OCI-M1 (cell line): ENCODE measurements around the gene SF3B4.
"Not testable (repeated sequence)": the region's sequence is repeated elsewhere in the genome, so short reads cannot be mapped to it uniquely, and the experiment has no call there.

Experiments used
- DNase-seq: peaks from one replicate; lab custom pipeline; 2025; lab: John Stamatoyannopoulos, UW

The SF3B4 gene, protein sequence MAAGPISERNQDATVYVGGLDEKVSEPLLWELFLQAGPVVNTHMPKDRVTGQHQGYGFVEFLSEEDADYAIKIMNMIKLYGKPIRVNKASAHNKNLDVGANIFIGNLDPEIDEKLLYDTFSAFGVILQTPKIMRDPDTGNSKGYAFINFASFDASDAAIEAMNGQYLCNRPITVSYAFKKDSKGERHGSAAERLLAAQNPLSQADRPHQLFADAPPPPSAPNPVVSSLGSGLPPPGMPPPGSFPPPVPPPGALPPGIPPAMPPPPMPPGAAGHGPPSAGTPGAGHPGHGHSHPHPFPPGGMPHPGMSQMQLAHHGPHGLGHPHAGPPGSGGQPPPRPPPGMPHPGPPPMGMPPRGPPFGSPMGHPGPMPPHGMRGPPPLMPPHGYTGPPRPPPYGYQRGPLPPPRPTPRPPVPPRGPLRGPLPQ

DNA sequence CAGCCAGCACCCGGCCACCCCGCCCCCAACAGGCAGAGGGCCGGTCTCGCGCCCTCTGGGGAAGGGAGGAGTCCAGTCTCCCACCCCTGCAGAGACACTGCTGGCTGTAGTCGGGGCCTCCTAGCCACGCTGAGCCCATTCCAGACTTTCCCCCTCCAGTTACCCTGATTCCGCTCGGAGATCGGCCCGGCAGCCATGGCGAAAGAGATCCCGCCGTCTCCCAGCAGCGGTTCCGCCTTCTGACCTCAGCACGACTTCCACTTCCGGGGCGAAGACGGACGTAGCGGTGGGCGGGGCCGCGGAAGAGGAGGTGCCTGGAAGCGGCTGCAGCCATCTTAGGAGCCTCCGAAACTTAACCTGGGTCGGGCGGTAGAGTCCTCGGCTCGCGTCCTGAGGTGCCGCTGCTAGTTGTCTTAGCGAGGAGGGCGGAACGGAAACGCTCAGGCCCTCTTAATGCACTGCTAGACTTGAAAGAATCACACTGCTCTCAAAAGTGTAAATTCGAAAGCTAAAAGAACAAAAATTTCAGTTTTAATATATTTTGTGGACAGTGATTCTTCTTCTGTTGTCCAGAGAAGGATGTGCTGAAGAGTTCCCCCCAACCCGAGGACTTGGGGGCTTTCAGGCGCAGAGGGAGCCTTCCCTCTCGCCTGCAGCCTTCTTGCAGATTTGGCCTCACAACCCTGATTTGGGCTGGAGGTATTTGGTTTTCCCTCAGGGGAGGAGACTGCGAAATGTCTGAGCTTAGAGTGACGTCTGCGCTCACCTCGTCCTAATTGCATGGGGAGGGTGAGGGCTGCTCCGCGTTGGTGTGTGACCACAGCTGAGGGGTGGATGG, at the start of gene SF3B4:
Gene SF3B4 (minus strand): TSS at position 241 of the 838 bp plus-strand sequence. CDS start 44 bp downstream, at position 197.
- peak; percentile 97 for DNase-seq

DNA sequence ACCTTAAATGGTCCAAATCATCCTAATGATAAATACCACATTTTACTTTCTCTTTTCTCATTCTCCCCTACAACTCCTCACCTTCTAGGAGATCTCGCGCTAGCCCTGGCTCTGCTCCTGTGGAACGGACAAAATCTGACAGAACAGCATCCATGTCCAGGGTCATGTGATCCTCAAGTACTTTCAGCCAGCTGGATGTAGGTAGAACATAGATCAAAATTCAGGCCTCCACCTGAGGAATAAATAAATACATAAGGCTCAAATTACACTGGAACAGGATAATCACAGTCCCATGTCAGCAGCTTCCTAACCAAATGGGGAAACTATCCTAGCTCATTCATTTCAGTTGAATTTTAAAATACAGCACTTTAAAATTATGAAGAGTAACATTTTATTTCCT, 49.7 kb upstream of the SF3B4 start:
- no peak for DNase-seq

DNA sequence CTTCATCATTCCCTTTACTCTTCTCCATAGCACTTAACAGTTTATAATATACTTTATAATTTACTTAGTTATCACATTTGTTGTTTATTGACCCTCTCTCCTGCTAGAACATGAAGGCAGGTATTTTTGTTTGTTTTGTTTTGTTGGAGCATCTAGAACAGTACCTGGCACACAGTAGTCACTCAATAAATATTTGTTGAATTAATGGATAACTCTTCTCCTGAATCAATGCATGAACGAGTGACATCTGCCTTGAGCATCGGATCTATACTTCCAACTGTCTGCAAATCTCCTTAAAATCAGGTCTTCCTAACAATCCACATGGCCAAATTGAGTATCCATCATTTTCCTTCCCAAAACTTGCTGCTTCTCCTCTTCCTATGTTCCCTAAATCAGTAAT, 44.9 kb upstream of the SF3B4 start:
- DNase-seq = no peak

DNA sequence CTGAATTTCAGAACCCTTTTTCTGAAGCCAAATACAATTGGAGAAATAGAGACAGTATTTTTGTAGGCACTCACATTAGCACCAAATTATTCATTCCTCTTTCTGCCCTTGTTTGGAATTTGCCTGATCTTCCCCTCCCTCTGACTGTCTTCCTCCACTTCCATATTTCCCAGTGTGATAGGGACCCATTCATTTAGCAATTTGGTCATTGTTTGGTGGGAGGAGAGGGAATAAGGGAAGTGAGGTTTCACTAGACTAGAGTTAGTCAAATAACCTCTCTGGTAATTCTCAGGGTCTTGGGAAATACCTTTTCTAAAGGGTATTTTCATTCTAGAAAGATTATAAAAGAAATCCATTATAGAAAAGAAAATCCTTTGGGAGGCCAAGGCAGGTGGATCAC, 40.0 kb upstream of the SF3B4 start:
- DNase-seq = no peak

DNA sequence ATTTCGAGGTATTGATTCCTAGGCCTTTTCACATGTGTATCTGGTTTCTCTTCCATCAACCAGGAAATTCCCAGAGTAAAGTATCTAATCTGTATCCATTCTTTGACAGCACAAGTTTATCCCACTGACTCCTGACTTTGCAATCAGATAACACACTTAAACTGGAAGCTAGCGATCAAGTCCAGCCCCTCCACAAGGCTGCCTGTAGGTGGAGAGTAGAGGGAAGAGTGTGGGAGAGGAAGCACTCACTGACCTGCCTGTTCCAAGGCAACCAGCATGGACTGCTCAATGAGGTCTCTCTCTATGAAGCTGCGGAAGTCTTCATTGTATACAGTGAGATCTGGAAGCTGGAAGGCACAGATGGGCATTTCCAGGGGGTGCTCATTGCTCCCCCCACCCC, 39.4 kb upstream of the SF3B4 start:
- DNase-seq = no peak

DNA sequence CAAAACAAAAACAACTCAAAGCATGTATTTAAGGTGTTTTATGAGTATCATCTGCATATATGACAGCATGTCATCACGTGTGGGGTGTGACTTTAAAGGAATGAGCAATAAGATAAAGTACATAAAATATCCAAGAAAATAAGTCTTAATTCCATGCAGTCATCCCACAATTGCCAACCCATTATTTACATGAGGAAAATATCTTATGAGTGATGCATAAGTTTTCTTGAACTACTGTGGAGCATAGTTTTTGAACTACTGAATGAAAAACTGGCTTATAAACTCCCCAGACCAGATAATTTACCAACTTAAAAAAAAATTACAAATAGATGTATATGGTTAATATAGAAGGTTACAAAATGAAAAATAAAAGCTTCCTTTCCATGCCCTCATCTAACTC, 38.8 kb upstream of the SF3B4 start:
- no peak for DNase-seq

DNA sequence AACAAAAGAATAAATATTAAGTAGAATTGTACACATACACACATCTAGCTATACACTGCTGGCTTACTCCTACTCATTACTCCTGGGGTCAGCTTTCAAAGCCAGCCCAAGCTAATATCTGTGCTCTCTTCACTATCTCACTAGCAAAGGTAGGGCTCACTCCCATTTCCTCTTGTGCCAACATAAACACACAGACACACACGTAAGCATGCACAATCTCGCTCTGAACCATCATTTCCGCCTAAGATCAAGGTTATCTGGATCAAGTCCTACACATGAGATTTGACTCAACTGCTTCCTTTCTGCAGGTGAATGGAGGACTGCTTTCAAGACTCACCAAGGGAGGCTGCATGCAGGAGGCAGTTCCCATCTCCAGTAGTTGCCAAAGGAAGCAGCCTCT, 37.8 kb upstream of the SF3B4 start:
- no peak for DNase-seq

DNA sequence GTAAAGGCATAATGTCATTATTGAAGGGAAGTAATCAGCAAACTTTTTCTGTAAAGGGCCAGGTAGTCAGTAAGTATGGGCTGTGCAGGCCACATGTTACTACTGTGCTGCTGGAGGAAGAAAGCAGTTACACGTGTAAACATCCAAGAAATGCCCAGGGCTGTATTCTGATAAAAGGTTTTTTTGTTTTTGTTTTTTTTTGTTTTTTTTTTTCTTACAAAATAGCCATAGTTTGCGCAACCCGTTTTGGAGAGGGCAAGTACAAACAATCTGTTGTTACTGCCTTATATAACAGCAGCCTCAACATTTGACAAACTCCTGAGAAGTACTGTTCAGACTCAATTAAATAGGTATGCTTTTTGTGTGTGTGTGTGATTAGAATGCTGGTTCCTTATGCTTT, 35.8 kb upstream of the SF3B4 start:
- DNase-seq = no peak

DNA sequence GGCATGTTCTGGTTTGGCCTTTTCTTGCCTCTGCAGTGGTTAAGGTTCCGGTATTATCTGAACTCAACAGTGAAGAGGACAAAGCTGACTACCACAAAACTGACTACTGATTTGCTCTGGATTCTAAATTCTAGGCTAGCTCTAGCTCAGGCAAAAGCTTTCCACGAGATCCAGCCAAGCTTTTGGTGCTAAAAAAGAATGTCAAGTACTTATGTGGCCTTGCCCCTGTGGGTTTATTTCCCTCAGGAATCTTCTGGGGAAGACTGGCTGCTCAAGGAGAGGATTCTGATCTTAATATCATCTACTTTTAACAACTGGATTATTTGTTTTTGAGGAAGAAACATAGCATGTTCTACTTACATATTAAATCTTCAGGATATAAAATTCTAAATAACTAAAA, 35.1 kb upstream of the SF3B4 start:
- DNase-seq = no peak

DNA sequence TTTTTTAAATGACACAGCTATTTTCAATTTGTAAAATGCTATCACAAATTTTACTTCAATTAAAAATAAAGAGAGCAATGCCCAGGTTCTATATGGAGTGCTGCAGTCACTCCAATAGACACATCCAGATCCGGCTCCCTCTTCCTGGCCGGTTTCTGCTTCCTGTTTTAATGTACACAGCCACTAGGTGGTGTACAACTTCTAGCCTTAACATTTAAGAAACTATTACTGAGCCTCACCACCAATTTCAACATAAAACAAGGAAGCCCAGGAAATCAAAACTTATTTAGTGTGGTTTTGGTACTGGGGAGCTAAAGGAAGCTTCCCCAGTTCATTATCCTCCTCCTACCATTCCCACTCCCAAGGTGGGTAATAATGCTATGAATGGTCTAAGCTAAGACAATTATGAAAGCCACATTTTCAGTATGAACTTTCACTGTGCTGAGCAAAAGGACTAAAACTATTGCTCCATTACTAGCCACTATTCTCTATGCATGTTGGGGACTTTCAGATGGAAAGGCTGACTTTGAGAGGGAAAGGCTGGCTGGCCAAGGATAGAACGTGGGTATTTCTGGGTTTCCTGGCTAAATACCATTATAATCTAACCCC, 34.5 kb upstream of the SF3B4 start:
- peak; percentile 92 for DNase-seq

DNA sequence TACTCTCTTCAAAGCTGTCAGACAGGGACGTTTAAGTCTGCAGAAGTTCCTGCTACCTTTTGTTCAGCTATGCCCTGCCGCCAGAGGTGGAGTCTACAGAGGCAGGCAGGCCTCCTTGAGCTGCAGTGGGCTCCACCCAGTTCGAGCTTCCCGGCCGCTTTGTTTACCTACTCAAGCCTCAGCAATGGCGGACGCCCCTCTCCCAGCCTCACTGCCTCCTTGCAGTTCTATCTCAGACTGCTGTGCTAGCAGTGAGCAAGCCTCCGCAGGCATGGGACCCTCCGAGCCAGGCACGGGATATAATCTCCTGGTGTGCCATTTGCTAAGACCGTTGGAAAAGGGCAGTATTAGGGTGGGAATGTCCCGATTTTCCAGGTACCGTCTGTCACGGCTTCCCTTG, 29.9 kb upstream of the SF3B4 start:
- DNase-seq = not testable (repeated sequence)

DNA sequence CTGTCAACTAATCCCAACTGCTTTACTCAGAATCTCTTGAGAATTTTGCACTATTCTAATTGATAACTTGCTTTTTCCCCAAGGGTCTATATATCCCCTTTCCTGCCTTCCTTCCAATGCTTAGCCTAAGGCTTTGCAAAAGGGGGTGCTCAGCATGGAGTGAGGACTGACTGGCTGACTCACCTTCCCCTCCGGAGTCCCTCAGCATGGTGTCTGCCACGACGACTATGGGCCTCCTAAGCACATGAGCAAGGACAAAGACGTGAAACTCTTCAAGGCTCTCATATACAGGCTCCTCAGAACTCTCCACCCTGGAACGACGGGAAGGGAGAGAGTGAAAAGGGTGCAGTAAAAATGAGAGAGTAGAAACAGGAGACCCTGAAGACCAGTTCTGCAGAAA, 22.3 kb upstream of the SF3B4 start:
- no peak for DNase-seq

DNA sequence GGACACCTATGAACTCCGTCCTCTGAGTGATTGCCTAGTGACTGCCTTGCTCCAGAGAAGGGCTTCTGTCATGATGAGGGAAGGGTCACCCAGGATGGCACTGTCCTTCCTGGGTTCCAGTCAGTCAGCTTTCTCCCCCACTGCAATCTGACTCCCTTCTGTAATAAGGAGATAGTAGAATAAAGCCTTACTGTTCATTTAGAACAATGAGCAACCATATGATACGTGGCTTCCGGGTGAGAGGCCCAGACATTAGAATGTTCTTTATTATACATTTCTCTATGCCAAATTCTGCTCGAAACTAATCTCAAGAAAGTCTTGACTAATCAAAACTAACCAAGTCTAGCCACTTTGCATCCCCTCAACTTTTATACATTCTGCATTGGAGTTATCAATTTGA, 17.6 kb upstream of the SF3B4 start:
- DNase-seq = no peak

DNA sequence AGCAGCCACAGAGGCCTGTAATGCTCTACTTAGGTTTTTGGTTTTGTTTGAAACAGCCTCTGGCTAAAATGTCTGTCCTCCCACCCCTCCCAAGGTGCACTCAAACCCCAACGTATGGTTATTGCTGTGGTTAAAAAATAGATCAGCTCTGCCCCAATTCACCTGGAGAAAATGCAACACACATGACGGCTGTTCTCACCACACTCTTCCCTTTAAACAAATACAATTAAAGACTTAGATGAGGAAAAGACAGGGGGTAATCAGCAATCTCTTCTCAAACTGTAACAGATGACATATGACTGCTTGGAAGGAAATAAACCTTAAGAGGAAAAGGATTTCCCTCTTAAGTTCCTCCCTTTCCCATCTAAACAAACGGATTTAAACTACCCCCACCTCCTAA, 15.3 kb upstream of the SF3B4 start:
- DNase-seq = no peak

DNA sequence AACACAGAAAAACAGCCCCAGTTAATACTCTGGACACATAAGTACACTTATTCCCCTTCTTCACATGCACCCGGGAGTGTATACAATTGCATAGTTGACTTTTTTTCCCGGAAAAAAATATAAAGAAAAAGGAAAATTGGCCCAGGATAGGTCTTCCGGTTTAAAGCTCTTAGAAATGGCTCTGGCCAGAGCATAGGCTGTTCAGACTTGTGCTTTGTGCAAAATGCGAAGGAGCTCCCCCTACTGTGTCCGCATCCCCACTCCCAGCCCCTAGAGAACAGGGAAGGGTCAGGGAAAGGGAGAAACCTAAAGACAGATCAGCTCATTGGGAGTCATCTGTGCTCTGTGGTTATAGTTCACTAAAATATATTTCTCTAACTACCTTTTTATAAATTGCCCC, 14.6 kb upstream of the SF3B4 start:
- DNase-seq = no peak

DNA sequence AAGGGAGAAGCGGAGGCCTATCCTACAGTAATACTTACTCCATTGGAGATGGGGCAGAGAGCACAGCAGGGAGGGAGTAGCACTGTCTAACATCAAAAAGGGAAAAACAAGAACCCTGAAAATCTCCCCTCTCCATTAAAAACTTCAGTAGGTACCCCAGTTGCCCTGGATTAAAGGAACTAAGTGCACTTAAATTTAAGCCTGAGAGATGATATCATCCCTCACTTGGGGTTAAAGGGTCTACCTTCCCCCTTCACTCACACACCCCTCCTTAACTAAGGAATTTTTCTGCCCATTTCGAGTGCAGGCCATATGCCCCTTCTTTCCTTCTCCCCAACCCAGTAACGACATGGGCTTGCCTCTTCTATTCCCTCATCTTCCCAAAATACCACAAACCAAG, 12.8 kb upstream of the SF3B4 start:
- no peak for DNase-seq

DNA sequence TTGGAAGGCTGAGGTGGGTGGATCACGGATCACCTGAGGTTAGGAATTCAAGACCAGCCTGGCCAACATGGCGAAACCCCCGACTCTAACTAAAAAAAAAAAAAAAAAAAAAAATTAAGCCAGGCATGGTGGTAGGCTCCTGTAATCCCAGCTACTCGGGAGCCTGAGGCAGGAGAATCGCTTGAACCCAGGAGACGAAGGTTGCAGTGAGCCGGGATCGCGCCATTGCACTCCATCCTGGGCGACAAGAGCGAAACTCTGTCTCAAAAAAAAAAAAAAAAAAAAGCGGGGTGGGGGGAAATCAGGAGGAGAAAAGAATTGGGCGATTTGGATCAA, 11.0 kb upstream of the SF3B4 start:
- not testable (repeated sequence) for DNase-seq

DNA sequence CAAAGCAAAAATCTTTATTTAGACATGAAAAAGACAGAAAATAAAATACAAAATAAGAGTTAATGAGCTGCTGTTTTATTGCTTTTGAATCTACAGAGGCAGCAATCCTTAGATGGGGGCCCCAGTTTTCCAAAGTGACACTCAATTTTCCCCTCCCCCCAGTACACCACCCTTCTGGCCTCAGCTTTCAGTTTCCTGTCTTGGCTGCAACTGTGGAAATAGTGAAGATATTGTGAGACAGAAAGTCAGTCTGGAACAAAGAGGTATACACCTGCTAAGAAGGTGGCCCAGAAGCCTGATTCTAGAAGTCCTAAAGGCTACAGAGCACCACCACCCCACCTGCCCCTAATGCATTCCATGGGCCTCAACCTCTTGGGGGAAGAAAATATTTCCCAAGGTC, 10.2 kb upstream of the SF3B4 start:
- peak; percentile 47 for DNase-seq

DNA sequence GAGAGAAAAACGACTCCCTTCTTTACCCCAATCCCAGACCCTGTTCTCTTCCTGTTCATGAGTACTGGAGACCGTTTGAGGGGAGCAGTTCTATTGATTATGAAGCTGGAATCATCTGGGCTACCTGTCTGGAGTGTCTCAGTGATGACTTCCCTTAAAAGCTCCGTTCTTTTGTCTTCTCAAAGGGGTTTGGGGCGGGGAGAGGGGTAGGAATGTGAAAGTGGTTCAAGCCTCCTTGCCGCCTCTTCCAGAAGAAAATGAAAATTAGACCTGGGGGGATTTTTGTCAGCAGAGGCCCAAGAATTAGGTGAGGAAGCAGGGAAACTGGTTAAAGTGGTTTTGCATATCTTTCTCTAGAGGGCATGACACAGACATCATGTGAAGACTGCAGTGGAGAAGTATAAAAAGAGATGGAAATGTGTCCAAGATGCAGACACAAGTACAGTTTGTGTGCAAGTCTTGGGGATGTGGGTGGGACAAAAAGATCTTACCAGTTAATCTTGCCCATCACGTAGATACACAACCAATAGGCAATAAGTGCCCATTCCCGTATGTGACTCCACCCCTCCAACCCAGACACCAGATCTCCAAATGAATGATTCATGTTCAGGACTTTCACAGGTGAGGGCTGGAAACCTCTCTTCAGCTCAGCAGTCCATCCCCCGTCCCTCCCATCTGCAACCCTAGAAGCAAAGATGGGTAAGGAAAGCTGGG, 9.5 kb upstream of the SF3B4 start:
- peak; percentile 48 for DNase-seq

DNA sequence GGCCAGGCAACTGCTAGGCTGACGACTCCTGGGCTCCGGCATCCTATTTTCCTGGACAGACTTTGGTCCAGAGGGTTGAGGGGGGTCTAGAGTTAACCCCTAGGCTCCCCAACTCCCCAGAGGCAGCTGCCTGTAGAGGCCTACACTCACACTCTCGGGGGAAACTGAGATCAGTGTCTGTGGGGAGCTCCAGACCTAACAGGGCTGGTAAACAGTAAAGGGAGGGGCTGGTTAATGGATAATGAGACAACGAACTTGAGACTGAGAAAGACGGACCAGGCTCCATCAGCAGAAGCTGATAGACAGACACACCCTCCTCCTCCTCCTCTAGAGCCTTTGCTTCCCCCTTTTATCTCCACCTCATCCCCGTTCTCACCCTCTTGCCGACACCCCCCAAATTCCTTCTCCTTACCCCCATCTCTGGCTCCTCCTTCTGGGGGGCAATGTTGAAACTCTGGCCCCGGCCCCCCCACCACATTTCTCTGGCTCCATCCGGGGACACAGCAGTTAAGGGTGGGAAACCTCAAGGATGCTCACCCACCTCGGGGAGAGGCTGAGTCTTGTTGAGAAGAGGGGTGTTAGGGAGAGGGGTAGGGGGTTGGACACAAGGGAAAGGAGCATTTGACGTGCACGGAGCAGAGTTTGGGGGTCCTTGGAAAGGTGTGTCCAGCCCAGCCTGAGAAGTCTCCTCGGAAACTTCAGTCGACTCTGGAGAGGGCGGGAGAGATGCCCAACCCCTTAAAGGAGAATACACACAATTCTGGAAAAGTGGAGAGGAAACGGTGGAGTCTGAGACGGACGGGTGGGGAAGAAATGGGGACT, 8.8 kb upstream of the SF3B4 start, which contains the start of gene MTMR11:
Gene MTMR11 (minus strand): TSS at position 710 of the 822 bp plus-strand sequence. CDS start 232 bp downstream, at position 478.
- peak; percentile 43 for DNase-seq

DNA sequence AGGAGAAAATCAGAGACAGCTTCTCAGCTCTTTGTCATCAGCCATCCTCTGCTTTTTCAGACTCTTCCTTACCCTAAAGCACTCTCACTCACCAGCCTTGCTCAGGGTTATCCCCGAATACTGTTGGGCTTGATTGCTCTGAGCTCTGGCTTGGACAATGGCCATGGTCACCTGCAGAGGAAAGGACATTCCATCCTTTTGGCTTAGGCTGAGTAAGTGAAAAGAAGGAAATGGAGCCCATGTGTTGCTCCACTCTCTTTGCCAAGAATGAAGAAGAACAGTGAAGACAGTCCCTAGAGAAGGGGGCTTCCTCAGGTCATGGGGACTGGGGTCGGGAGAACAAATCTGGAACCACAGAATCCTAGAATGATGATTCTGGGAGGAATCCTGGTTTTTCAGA, 6.8 kb upstream of the SF3B4 start:
- DNase-seq = no peak
